NCI-H1694 (cell line): Measurements from ENCODE around the gene BANK1.

ENCODE experiments used
- DNase-seq: peaks from one replicate; lab custom pipeline; 2025; lab: John Stamatoyannopoulos, UW

BANK1 gene

GRCh38 chr4:101960431-101960830, 169.9 kb downstream of the BANK1 start:
- DNase-seq: no peak

- DNase-seq: no peak
Observed at GRCh38 chr4:101961144-101961543, 170.6 kb downstream of the BANK1 start.

GRCh38 chr4:101967697-101968346, 177.3 kb downstream of the BANK1 start:
- DNase-seq: no peak

GRCh38 chr4:101968364-101968763, 177.8 kb downstream of the BANK1 start:
- no peak for DNase-seq

- no peak for DNase-seq
Observed at GRCh38 chr4:101969965-101970364, 179.4 kb downstream of the BANK1 start.

- DNase-seq: peak; percentile 1
Observed at GRCh38 chr4:101970547-101971155, 180.1 kb downstream of the BANK1 start.

GRCh38 chr4:101972791-101973190, 182.3 kb downstream of the BANK1 start:
- no peak for DNase-seq

GRCh38 chr4:101973361-101973760, 182.8 kb downstream of the BANK1 start:
- DNase-seq: no peak

- no peak for DNase-seq
Observed at GRCh38 chr4:101977076-101977475, 186.5 kb downstream of the BANK1 start.

- no peak for DNase-seq
Observed at GRCh38 chr4:101981756-101982155, 191.2 kb downstream of the BANK1 start.

- DNase-seq: no peak
Observed at GRCh38 chr4:101983835-101984234, 193.3 kb downstream of the BANK1 start.

- DNase-seq: no peak
Observed at GRCh38 chr4:101987623-101988243, 197.2 kb downstream of the BANK1 start.

- no peak for DNase-seq
Observed at GRCh38 chr4:101989551-101989950, 199.0 kb downstream of the BANK1 start.

GRCh38 chr4:101992446-101992845, 201.9 kb downstream of the BANK1 start:
- no peak for DNase-seq

GRCh38 chr4:101993002-101993841, 202.7 kb downstream of the BANK1 start:
- DNase-seq: no peak

GRCh38 chr4:101993842-101994775, 203.6 kb downstream of the BANK1 start:
- no peak for DNase-seq

- no peak for DNase-seq
Observed at GRCh38 chr4:102007959-102008425, 217.5 kb downstream of the BANK1 start.

GRCh38 chr4:102008711-102009110, 218.2 kb downstream of the BANK1 start:
- DNase-seq: no peak

- no peak for DNase-seq
Observed at GRCh38 chr4:102022343-102022742, 231.8 kb downstream of the BANK1 start.

GRCh38 chr4:102027961-102028360, 237.4 kb downstream of the BANK1 start:
- no peak for DNase-seq

GRCh38 chr4:102031406-102031805, 240.9 kb downstream of the BANK1 start:
- no peak for DNase-seq
